Fibroblast of skin of left quadriceps (primary cell): Measurements from ENCODE around the gene OR13C3.
A peak's percentile ranks its signal among the peaks of the same experiment; 100 is the strongest.
"Not testable (repeated sequence)": the region's sequence is repeated elsewhere in the genome, so short reads cannot be mapped to it uniquely, and the experiment has no call there.

Source experiments
- DNase-seq, 2 experiments: peaks; one replicate each; pipeline ENCODE4 v3.0.0-alpha.2; 2013; ENCODE audit warnings: low read depth in 2 of 2

Gene OR13C3

GRCh38 chr9:104536756-104537155 is at the start of gene OR13C3:
OR13C3 (minus strand) TSS chr9:104536856; CDS start chr9:104536723, 133 bp downstream.
- DNase-seq, result no peak

DNA sequence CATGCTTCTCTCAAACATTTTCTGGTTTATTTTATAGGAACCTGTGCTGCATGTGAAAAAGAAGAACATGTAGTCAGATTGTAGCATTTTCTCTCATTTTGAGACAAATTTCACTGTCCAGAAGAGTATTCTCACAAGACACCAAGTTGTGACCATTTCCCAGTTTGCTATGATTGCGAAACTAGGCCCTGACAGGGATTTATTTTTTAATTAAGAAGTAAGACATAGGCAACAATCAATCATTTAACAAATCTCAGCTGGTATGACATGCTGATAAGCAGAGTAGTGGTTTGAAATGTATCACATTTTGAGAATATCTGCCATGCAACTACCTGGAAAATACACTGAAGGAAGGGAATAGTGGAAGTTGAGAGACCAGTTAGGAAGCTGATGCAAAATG is 43.9 kb upstream of the OR13C3 start:
- no peak for DNase-seq

DNA sequence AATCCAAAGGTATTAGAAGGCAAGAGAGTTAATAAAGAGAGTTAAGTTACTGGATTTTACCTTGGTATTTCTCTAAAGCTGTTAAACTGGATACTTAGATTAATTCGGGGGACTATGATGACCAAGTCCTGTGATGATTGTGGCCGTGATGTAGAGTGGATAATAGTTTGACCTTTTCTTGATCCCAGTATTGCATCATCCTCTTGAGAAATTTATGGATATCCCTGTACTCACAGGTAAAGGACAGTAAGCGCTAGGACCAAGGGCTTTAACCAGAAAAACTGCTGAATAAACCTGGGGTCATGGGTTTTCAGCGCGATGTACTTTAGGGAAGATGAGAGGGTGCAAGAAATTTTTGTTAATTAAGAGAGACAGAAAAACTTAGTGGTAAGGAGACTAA is 40.6 kb upstream of the OR13C3 start:
- no peak for DNase-seq

DNA sequence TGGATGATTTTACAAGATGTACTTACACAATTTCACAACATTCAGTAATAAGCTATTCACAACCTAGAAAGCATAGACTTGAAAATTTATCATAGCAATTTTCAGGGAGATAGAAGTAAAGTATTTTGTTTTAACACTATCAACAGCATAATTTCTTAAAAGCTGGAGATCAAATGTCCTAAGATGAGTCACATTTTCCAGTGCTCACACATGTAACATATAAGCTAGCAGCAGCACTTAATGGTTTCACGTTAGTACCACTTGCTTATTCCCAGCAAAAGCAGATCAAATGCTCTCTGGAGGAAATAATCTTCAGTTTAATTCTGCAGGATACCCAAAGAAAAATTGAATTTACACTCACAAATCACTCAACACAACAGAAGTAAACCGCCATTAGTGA is 38.8 kb upstream of the OR13C3 start:
- DNase-seq, result peak in 1 of 2 experiments; percentile 18

- no peak for DNase-seq
Measured at GRCh38 chr9:104572612-104573011, 36.0 kb upstream of the OR13C3 start.

- DNase-seq, result no peak
Measured at GRCh38 chr9:104568868-104569267, 32.2 kb upstream of the OR13C3 start, which contains the start of gene OR13C8. OR13C8 (plus strand) TSS chr9:104569168; CDS start chr9:104569168, 0 bp downstream.

- no peak for DNase-seq
Measured at GRCh38 chr9:104564358-104564757, 27.7 kb upstream of the OR13C3 start.

DNA sequence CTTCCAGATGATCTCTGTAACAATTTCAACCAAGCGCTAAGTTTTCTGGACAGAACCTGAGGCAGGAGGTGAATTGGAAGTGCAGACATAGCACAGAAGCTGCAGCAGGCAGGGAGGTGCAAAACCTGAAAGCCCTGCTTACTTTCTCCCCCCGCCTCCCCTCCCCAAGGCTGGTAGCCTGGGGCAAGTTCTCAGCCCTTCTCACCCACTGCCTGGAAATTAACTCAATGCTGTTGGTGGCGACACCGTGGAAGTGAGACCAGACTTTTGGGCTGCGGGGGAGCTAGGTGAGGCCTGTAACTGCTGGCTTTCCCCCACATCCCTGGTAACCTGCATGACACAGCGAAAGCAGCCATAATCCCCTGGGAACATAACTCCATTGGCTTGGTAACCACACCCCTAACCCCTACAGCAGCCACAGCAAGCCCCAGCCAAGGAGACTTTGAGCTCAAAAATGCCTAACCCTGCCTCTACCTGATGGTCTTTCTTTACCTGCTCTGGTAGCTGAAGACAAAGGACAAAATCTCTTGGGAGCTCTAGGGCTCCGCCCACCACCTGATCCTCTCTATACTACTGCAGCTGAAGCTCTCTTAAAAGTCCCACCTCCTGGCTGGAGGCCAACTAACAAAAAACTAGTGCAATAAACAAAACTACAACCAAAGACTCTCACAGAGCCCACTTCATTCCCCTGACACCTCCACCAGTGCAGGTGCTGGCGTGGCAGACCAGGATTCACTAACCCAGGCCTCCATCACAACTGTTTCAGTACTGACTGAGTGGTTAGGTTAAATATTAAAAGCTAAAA is 20.4 kb upstream of the OR13C3 start:
- DNase-seq, result no peak

DNA sequence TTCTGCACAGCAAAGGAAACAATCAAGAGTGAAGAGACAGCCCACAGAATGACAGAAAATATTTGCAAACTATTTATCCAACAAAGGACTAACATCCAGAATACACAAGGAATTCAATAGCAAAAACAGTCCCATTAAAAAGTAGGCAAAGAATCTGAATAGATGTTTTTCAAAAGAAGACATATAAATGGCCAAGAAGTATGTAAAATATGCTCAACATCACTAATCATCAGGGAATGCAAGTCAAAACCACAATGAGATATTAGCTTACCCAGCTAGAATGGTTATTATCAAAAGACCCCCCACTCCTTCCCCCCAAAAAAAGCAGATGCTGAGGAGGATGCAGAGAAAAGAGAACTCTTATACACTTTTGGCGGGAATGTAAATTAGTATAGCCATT is 18.9 kb upstream of the OR13C3 start:
- peak; percentile 40 to 42 for DNase-seq

DNA sequence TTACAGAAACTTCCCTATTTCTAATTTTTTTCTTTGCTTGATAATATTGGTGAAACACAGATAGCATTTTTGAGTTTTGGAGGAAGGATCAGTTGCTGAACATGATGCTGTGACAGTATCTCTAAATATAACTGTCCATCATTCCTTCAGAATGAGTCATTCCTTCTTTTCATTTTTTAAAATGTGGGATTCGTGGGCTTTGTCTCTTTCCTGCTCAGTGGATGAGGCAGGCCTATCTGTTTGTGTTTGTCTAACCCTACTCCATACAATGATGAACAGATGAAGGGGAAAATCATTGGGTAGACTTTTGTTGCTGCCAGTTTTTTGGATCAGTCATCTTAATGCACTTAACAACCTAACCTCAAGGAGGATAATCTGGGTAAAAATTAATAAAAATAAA is 16.6 kb upstream of the OR13C3 start:
- peak; percentile 36 to 44 for DNase-seq

DNA sequence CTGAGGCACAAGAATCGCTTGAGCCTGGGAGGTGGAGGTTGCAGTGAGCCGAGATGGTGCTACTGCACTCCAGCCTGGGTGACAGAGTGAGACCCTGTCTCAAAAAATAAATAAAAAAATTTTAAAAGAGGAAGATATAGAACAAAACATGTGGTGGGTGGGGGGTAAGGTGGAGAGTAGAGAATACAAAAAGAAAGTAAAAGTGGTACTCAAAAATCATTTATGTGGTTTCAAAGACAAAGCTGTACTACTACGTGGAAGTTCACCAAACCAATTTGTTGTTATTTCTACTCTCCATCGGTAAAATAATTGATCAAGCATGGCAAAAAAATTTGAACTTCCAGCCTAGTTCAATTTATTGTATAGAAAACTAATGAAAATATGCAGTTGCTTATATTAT is 8.0 kb upstream of the OR13C3 start:
- no peak for DNase-seq

DNA sequence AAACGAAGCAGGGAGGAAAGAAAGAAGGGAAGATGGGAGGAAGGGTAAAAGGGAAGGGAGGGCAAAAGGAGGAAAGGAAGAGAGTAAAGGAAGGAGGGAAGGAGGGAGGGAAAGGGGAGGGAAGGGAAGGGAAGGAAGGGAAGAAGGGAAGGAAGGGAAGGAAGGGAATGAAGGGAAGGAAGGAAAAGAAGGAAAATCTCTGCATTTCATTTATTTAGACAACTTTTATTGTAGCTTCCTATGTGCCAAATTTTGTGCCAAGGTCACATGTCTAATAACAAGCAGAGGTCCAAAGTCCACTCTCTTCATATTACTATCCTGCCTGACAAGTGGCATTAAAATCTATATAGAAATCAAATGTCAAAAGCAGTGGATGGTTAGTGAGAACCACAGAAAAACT is 2.6 kb upstream of the OR13C3 start:
- DNase-seq, result no peak

DNA sequence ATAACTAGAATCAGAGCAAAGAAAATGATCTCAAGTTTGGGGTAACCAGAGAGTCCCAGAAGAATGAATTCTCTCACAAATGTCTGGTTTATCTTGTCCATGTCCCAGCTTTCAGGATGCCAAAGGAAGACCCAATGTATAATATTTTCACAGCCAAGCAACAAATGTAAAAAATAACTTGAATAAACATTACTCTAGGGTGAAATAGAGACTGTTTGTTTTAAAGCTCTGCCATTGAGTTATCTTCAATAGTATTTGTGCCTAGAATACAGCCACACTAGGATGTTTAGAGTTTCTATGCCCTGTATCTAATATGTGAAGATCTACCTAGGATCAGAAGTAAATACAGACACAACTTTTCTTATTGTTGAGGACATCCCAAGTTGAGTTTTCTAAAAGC is 9.5 kb downstream of the OR13C3 start, which contains the start of gene OR13C4:
Gene OR13C4, minus strand, starts transcription at position 101 of the 400 bp plus-strand sequence. Its CDS starts 0 bp downstream, at position 101.
- DNase-seq, result no peak

GRCh38 chr9:104520241-104520640 is 16.4 kb downstream of the OR13C3 start:
- not testable (repeated sequence) for DNase-seq

GRCh38 chr9:104514901-104515300 is 21.8 kb downstream of the OR13C3 start:
- DNase-seq, result no peak

DNA sequence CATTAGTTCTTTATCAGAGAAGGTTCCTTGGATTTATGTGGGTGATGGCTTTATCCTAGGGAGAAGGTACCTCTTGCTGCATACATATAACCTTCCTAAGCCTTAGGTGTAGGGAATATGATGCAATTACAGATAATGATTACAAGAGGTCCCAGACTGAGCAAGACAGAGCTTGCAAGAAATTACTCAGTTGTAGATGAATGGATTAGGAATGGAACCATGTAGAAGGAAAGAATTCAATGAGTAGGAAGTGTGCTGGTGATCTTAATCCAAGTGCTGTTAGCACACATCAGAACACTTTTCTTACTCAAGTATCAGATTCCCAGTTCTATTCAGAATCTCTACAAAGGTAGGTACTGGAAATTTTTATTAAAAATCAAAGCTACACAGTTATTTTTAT is 30.1 kb downstream of the OR13C3 start:
- DNase-seq, result peak in 1 of 2 experiments; percentile 0

GRCh38 chr9:104503963-104504362 is 32.7 kb downstream of the OR13C3 start, which contains the start of gene OR13F1:
OR13F1 (plus strand) TSS chr9:104504263; CDS start chr9:104504263, 0 bp downstream.
- no peak for DNase-seq

GRCh38 chr9:104503440-104503839 is 33.2 kb downstream of the OR13C3 start:
- DNase-seq, result no peak

DNA sequence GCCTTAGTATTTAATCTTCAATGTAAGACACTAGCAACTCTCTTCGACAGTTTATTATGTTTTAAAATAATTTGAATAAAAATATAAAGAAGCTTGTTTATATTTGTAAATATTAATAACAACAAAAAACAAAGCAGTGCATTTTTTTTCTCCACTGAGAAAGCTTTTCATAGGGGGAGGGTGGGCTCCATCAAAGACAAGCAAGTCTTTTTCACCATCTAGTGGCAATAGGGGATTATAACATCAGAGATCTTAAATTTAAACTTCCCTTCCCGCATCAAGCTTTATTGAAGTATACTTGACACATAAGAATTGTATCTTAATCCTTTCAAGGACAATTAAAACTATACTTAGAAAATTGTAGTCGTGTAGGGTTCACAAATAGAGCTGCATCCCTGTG is 41.8 kb downstream of the OR13C3 start:
- DNase-seq, result peak in 1 of 2 experiments; percentile 2
